Fibroblast of skin of scalp (primary cell): ENCODE measurements around the gene TRABD2B.

Experiments used
- DNase-seq: peaks from one replicate; pipeline ENCODE4 v3.0.0-alpha.2; 2013

Gene TRABD2B

DNA sequence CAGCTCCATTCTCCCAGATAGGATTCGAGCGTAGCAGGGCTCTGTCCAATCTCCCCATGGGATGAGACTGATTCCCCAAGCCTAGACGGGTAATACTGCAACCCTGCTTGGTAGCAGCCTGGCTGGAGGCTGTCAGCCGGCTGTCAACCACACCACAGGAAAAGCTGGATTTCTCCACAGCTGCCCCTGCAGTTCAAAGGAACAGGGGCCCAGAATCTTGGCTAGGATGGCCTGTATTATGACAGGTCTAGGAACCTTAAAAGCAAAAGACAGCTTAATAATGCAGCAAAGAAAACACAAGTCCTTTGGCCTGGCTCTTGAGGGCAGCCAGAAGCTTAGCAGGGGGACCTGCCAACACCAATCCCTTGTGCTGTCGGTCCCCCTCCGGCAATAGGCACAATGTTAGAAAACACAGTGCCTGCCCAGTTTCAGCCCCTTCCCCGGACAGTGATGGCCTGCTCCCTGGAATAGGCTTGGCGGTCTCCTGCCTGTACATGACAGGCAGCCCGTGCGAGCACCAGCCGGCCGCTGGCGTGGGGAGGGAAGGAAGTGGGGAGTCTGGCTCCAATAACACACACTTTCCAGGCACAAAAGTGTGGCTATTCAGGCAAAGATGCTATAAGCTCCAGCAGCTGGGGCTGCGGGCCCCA lies 90.5 kb downstream of the TRABD2B start:
- DNase-seq: no peak

DNA sequence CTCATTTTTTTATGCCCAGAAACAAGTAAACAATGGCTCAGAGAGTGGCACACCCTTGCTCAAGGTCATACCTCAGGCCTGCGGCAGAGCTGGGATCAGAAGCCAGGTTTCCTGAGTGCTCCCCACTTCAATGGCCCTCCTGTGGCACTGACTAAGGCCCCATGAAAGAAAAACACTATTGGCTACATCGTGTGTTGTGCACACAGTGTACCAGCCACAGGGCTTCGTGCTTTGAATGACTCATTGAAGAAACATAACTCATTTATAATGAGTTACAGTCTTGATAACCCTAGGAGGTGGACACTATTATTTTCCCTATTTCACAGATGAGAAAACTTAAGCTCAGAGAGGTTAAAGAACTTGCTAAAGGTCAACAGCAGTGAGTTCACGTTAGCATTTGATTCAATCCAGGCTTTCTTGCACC lies 91.2 kb downstream of the TRABD2B start:
- peak; percentile 51 for DNase-seq

DNA sequence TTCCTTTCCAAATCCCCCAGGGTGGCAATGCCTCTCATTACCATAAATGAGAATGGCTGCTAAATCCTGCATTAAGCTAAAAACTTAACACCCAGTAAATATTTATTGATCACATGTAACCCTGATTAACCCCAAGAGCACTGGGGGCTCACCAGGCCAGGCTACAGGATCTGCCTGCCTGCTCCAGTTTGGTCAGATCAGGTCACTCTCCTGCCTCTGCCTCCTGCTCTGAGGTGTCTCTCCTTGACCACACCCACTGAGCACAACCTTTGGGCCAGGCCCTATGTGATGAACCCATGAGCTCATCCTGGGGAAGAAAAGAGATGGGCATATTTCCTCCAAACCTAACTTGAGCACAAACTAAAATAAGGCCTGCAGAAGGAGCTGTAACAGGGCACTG lies 93.5 kb downstream of the TRABD2B start:
- DNase-seq: no peak

DNA sequence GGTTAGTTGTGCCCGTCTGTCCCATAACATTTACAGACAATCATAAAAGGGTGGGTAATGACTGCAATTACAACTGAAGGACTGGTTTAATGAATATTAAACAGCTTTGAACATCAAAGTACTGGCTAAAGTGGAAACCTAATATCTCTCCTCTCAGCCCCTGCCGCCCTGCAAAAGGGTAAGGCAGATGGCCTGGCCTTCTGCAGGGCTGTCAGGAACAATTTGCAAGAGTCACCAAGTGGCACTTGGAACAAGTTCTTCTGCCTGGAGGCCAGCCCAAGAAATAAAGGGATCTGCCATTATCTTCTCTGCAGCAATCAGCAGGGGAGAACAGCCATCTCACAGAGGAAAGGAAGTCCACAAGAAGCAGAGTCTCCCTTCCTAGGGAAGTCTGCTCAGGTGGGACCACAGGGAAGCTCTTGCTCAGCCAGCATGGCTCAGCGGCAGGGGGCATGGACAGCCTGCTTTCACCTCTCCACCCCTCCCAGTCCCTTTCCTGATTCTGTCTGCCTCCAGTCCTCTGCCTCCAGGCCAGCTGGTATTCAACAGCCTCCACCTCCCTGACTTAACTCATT lies 96.1 kb downstream of the TRABD2B start:
- no peak for DNase-seq

DNA sequence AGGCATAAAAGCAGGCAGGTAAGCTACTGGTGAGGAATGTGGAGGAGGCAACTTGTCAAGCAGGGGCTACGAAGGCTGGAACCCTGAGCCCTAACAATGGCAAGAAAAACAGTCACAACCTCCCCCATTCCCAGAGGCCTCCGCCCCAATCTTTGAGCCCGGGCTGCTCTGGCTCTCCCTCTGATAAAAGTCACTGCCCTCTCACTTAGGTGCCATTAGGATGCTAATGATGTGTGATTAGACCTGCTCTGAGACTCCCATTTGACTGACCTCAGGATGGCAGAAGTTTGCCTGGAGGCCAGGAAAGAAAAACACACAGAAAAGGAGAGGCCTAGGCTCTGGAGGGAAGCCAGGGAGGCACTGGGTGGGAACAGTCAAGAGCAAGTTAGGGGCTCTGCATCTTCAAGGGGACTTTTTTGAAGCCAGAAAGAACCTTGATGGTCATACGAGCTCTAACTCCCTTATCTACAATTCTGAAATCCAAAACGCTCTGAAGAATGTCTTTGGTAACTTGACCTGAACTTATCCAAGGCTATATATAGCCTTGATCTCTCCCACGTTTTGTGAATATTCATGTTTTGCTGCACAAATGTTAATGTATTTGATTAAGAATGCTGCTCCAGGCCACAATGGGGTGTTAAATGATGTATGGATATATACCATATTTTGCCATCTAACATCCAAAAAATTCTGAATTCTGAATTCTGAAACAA lies 98.9 kb downstream of the TRABD2B start:
- no peak for DNase-seq

DNA sequence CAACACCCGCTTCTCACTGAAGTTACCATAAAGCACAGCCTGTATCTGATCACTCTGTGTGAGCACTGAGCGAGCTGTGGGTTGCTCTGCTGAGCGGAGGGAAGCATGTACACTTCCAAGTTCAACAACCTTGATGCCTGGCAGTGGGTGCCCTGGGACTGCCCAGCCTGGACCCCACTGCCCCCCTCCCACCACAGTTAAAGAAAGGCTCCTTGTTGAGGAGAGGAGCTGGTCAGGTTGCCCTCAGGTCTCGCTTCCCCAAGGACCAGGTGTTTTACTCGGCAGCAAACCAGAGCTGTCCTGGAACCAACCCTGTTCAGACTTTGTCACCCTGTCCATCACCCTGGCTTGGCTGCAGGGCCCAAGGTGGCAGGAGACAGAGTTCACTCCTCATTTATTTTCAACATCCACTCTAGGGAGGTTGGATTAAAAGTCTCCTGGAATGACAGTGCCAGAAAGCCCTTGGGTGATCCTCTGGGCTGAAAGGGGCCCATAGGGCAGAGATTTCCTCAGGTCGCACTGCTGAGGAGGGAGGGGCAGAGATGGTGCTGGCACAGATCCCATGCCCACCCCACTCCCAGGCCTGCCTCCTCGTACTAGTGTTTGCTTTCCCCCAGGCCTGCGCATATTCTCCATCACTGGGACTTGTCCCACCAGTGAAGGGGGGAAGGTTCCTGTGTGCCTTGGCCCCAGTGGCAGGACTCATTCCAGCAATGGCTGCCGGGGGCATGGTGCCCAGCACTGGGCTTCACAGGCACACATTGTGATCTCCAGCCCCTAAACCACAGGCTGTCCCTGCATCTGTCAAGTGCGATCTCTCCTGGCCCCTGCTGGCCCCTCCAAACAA lies 101.7 kb downstream of the TRABD2B start:
- no peak for DNase-seq

DNA sequence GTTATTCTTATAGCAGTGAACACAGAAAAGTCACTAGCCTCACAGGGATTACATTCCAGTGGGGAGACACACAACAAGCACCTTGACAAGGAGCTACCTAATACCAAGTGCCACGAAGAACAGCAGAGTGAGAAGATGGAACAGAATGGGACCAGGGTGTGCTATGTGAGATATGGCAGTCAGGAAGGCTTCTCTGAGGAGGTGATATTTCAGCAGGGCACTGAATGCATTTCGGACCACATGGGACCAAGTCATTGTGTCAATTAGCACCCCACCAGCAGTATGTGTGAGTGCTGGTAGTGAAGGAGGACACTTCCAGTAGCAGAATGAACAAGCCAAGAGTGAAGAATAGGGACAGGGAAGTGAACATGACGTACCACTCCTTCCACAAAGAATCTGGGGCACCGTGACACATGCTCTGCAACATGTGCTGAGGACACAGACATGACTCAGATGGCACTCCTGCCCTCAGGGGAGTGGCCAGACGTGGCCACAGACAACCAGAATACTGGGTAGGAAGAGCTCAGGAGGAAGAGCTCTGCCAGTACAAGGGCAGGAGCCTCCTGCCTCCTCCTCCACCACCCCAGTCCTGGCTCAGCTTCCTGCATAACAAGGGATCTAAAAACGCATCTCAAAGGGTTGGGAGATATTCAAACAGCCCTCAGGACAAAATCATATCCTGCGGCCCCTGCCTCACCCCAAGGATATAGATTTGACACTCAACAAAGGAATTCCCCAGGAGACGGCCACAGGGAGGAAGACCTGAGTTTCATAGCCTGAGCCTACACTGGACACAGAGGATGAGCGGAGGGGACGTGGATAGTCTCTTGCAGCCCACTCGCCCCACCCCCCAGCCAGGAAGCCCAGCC lies 102.5 kb downstream of the TRABD2B start:
- DNase-seq: peak; percentile 62

DNA sequence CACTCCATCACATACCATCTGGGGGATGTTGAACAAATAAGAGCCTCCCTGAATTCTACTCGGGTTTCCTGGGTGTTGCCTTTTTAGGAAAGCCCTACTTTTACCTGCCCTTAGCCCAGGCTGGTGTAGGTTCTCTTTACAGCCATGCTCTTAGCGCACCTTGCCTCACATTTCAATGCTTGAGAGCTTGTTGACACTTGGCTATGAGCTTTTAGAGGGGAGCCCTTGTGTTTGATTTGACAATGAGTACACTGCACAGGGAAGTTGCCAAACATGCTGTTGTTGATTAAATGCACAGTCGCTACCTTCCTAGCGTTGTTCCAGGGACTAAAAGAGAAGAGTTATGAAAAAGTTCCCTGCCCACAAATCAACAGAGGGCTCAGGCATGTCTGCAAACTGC lies 103.8 kb downstream of the TRABD2B start:
- DNase-seq: no peak

DNA sequence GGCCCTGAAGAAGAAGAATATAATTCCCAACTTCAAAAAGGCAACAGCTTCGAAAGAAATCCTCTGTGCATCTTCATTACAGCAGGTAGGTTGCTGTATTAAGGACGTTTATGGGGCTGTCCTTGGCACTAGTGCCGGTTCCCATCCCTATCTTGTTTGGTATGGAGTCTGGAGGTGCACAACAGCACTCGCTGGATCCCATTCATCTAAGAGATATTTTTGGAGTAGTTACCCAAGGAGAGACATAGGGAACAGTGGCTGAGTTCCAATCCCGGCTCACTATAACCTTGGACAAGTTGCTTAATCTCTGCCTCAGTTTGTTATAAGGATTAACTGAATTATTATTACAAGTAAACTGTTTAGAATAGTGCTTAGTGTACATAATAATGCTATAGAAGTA lies 106.4 kb downstream of the TRABD2B start:
- no peak for DNase-seq

DNA sequence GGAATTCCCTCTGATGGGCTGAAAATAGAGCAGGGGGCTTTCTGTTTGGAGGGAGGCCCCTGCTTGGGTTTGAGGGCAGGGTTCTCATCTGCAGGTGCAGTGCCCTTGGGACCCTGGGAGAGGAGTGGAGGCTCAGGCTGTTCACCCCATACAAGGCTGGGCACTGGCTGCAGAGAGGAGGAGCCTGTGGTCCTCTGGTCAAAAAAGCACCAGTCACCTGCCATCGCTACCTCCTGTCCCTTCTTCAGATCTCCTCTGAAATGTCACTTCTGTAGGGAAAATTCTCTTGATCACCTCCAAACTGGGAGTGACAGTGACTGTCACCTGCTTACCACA lies 108.9 kb downstream of the TRABD2B start:
- DNase-seq: no peak

DNA sequence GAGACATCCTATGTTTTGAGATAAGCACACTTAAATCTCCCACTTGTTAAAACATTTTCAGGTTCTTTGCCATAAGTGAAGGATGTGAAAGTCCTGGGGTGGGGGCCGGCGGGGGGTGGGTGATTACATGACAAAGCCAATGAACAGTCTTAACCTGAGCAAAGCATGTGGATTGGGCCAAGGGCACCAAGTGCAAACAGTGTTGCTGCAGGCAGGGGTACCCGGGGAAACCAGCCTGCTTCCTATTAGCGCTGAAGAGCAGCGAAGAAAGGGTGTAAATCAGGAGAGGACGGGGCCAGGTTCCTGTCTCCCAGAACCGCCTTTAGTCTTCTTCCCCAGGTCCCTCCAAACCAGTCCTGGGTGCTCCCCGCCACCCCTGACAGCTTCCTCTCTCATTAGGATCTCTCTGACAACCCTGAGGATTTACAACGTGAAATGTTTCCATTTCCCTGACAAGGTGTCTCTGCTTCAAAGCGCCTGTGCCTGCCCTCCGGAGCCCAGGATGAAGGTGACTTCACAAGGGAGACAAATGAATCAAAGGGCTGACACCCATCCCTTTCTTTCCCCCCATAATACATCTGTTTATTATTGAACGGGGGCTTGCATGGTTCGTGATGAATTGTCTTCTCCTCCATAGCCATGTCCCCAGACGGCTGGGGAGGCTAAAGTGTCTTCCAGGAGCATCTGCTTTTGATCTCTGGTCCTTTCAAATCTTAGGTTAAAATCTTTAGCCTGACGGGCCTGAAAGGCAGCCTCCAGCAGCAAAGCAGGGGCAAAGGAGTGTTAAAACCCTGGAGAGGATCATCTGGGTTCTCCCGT lies 109.5 kb downstream of the TRABD2B start:
- no peak for DNase-seq

DNA sequence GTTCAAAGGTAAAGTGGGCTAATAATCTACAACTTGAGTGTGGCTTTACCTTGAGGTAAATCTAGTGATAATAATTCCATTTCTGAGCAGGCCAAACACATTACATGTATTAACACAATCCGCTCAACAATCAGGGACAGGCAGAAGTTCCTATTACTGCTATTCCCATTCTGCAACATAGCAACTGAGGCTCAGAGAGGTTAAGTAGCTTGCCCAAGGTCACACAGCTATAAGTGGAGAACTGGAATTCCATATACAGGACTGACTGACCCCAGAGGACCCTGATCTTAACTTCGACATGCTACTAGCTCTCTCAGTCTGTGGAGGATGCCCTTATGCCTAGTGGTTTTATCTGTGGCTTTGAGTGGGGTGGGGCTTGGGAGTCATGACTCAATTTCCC lies 110.1 kb downstream of the TRABD2B start:
- no peak for DNase-seq

DNA sequence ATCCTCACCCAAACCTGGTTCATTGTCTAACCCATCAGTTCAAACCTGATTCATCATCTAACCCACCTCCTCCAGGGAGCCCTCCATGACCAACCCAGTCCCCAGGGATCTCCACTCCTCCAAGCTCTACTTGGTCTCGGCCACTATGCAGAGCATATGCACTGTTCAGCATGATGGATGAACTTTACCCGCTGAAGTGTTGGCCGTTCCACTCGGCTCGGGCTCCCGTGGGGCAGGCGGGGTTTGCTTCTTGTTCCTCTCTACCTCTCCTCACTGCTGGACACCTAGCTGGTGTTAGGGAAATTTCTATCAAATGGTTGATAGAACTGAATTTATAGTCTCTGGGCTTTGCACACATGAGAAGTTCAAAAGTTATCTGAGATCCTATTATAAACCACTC lies 111.0 kb downstream of the TRABD2B start:
- DNase-seq: no peak

DNA sequence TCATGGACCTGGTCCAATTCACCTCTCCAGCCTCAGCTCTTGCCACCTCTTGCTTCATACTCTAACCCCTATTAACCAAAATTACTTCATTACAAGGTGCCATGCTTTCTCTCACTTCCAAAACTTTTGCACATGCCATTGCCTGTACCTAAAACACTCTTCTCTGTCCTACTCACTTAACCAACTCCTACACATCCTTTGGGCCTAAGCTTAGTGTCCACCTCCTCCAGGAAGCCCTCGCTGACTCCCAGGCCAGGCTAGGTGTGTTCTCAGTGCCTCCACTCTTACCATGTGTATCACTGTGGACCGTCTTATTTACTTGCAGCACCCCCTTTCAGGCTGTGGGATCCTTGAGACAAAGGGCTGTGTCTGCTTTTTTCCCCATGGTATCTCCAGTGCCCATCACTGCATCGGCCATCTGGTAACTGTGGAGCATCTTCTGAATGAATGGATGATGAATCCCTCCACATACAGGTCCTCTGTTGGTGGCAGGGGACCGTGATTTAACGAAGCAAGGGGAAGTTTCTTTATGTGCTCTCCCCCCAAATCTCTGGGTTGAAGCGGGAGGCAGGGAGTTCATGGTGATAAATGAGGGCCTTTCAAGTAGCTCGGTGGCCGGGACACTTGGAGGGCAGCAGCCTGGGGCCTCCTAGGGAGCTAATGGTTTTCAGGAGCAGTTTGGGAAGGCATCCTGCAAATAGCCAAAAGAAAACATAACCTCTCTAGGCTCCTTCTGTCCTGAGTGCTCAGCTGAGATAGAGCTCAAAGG lies 111.9 kb downstream of the TRABD2B start:
- no peak for DNase-seq

DNA sequence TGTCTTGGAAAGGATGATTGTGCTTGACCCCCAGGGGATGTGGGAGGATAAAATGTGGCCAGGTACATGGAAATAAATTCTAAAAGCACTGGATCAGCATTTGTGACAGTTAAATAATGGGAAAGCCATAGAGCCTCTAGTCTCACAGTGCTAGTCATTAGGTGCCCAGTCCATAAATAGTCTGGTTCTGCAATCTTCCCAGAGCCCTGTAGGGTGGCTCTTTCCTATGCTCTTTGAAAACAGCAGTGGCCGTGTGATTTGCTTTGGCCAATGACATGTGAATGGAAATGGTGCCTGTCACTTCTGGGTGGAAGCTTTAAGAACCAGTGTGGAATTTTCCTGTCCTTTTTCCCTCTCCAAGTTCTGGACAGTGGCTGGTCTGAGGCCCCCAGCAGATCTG lies 113.2 kb downstream of the TRABD2B start:
- DNase-seq: no peak

DNA sequence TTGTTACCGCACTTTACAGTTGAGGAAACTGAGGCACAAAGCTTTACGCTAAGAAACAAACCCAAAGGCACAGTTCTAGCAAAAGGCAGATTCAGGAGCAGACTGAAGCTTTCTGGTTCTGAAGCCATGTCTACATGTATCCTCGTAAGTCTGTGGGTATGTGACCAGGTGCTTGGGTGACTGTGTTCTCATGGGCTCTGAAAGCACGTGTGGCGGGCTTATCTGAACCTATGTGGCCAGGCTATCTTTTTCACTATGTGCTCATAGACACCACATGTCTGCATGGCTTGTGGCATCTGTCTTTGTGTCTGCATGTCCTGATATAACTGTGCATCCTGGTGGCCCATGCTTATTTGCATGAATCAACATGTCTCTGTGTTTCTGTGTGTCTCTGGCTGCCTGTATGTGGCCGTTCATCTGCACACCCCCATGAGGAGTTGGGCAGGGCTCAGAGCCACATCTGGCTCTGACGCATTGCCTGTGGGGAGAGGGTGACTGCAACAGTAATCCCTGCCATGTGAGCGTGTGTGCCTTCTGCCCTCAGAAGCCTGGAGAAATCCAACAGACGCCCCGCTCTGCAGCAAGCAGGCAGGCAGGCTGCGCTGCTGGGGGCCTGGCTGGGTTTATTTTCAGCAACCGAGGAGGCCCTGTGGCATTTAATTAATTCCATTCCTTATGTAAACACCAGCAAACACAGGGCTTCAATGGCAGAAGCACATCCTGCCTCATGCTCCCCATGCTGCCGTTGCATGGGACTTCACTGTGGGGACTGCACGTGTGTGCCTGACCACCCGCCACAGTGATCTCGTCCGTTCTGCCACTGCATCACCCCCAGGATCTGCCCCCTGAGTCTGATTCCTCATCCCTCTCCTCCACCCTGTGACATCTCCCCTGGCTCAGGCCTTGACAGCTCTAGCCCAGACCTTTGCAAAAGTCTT lies 115.4 kb downstream of the TRABD2B start:
- DNase-seq: peak; percentile 96

DNA sequence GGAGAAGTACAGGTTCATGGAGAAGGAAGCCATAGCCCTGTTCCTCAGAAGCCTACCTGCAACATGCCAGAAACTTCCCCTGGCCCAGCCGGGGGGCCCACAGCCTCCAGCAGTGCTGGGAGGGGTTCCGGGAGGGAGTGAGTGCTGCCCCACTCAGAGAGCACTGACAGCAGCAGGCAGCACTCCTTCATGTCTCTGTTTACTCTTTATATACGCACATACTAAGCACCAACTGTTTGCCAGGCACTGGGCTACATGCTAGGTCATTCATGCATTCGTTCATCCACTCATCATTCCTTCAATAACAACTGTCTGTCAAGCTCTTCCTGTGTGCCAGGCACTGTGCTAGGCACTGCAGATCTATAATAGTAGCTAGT lies 120.6 kb downstream of the TRABD2B start:
- DNase-seq: no peak

DNA sequence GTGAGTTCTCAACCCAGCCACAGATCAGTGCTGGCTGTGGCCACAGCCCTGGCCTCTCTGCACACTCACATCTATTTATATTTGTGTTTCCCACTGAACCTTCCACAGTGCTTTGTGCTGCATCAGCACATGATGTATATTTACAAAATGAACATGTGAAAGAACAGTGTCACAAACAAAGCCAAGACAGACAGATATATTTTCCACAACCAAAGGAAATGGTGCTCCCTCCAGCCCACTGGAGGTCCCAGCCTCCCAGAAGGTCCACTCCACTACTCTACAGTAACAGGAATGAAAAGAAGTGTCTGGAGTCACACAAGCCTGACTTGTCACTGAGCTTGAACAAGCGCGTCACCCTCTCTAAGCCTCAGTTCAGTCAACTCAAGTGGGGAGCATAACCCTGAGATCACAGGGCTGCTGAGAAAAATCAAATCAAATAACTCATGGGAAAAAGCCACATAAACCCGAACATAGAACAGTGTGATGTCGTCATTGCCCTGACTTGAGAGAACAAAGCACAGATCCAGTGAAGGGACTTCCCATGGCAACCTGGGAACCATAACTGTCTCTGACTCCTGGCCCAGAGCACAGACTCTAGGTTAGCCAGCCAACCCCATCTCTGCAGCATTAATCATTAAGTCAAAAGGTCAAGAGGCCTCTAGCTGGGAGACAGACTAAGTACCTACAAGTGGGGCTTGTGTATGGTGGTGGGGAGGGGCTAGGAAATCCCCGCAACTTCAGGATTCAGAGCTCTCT lies 121.2 kb downstream of the TRABD2B start:
- no peak for DNase-seq

DNA sequence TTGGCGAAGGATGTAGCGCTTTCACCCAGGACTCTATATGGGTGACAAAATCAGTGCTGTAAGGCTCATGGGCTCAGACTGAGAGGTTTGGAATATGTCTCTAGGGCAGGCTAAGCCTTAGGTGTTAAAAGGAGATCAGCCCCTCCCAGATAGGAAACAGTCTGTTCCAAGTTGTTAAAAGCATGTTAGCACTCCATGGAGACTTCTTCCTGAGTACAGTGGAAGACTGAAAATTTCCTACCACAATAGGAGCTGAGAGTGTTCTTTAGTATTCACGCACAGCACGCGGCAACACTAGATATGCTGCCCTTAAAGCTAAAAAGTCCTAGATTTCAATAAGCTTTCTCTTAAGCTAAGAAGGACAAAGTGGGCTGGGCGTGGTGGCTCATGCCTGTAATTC lies 122.1 kb downstream of the TRABD2B start:
- DNase-seq: no peak
